ENCODE data around the gene DEDD. TPM values are rescaled to one million over a fixed set of nuclear protein-coding genes. Genes with fewer than 3 reads are reported as not detected.

DEDD gene
- total RNA-seq, 1 experiment from 2014 or later, result 44.7 TPM

DNA sequence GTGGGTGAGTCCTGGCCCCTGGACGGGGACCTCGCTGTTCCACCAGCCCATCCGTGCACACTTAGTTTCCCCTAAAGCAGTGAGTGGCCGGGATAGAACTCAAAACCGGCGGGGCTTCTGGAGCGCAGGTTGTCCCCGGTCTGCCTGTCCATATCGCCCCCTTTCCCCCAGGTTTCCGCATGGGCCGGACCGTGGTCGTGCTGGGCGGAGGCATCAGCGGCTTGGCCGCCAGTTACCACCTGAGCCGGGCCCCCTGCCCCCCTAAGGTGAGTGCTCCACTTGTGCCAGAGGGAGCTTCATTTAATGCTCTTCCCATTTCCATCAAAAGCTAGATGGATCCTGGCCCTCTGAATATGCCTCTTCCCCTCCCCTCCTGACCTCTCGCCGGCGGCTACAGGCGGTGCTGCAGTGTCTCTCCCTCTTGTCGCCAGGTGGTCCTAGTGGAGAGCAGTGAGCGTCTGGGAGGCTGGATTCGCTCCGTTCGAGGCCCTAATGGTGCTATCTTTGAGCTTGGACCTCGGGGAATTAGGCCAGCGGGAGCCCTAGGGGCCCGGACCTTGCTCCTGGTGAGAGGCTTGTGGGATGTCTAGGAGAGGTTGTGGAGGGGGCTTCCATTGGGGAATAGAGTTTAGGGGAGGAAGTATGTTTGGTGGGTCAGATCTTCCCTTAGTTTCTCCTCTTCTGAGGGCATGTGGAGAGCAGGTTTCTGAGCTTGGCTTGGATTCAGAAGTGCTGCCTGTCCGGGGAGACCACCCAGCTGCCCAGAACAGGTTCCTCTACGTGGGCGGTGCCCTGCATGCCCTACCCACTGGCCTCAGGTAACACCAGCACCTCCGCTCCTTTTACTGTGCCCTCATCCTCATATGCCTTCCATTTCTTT lies 34.4 kb upstream of the DEDD start:
- H3K4me2 ChIP-seq (ENCODE audit: insufficient read depth, insufficient read length, low read length), result peak overlapping the region; percentile 70
- no peak overlapping the region for H3K23ac ChIP-seq (ENCODE audit: insufficient read length, low read depth, low read length)
- H2AK5ac ChIP-seq (ENCODE audit: insufficient read length, low read length), result no peak overlapping the region
- no peak overlapping the region for H3T11ph ChIP-seq (ENCODE audit: low read length)
- H3K14ac ChIP-seq (ENCODE audit: insufficient read depth, low read length), result peak overlapping the region; percentile 32; the same call in 1 of the 2 replicates
- Mint-ChIP-seq H3K4me1 (peaks cover 14 to 22% of the 10 kb centered on the region in 2 experiments), H3K27ac (peak overlapping the region; percentile 59 to 98 (median 97); a peak in 6 of 7 replicates), H3K4me3 (peak overlapping the region; percentile 90), H3K36me3 (ENCODE audit: insufficient read depth in 1 of 3, low read depth in 3 of 3) (peaks cover 25 to 62% (median 59%) of the 10 kb centered on the region in 3 experiments; a peak in 6 of 7 replicates), H3K9me3 (no peaks in the 10 kb centered on the region), H3K27me3 (ENCODE audit: low read depth) (no peaks in the 10 kb centered on the region; the same call in 1 of the 2 replicates)
- H3K79me2 ChIP-seq (ENCODE audit: insufficient read depth, low read length), result no peaks in the 10 kb centered on the region
- no peak overlapping the region for H4K5ac ChIP-seq (ENCODE audit: insufficient read length, low read depth, low read length)
- no peak overlapping the region for H2BK12ac ChIP-seq (ENCODE audit: insufficient read length, low read depth, low read length)
- no peak overlapping the region for H2BK15ac ChIP-seq (ENCODE audit: low read depth, low read length)
- H3K4me1 ChIP-seq (ENCODE audit: insufficient read depth, low read length), result no peaks in the 10 kb centered on the region
- no peaks in the 10 kb centered on the region for H3K27me3 ChIP-seq (ENCODE audit: insufficient read depth, low read length)
- no peak overlapping the region for H4K91ac ChIP-seq (ENCODE audit: insufficient read length, low read depth, low read length)
- no peaks in the 10 kb centered on the region for H3K9me3 ChIP-seq (ENCODE audit: control insufficient read depth, low read depth, low read length)
- peak overlapping the region; percentile 64 for H3K9ac ChIP-seq (ENCODE audit: extremely low read depth, insufficient read length, low read length)
- H3K56ac ChIP-seq (ENCODE audit: insufficient read length, low read depth, low read length), result no peak overlapping the region
- no peak overlapping the region for H3K4ac ChIP-seq (ENCODE audit: low read depth, low read length)
- WGBS (ENCODE audit: extremely low coverage, insufficient read length, low lambda C conversion rate), result no CpG with 5 or more reads among the region's 33 CpGs
- no peaks in the 10 kb centered on the region for H3K79me1 ChIP-seq (ENCODE audit: insufficient read depth, low read depth, low read length, poor library complexity, severe bottlenecking)
- H2AFZ ChIP-seq (ENCODE audit: low read length), result no peak overlapping the region
- H4K20me1 ChIP-seq (ENCODE audit: control insufficient read depth, insufficient read depth, insufficient read length), result no peaks in the 10 kb centered on the region
- H2BK120ac ChIP-seq (ENCODE audit: low read depth, low read length, poor library complexity, severe bottlenecking), result no peak overlapping the region
- TF ChIP-seq, protein P1, sequence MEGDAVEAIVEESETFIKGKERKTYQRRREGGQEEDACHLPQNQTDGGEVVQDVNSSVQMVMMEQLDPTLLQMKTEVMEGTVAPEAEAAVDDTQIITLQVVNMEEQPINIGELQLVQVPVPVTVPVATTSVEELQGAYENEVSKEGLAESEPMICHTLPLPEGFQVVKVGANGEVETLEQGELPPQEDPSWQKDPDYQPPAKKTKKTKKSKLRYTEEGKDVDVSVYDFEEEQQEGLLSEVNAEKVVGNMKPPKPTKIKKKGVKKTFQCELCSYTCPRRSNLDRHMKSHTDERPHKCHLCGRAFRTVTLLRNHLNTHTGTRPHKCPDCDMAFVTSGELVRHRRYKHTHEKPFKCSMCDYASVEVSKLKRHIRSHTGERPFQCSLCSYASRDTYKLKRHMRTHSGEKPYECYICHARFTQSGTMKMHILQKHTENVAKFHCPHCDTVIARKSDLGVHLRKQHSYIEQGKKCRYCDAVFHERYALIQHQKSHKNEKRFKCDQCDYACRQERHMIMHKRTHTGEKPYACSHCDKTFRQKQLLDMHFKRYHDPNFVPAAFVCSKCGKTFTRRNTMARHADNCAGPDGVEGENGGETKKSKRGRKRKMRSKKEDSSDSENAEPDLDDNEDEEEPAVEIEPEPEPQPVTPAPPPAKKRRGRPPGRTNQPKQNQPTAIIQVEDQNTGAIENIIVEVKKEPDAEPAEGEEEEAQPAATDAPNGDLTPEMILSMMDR (conservative IDR thresholded peaks at IDR 0.05), result no peak
- no peak overlapping the region for H4K8ac ChIP-seq (replicated peaks; ENCODE audit: insufficient read length, low read depth, low read length)
- no peak overlapping the region for H2BK5ac ChIP-seq (ENCODE audit: insufficient read length, low read length)
- peaks cover 11% of the 10 kb centered on the region for H3K23me2 ChIP-seq (ENCODE audit: insufficient read length, low read depth, low read length, poor library complexity, severe bottlenecking)
- H3K27ac ChIP-seq (ENCODE audit: insufficient read length, low read depth, low read length), result no peak overlapping the region
- DNase-seq, result peak; percentile 52
- no peak overlapping the region for H2BK20ac ChIP-seq (ENCODE audit: low read depth, low read length, poor library complexity, severe bottlenecking)
- H3K18ac ChIP-seq (ENCODE audit: insufficient read length, low read depth, low read length), result no peak overlapping the region
